ENCODE data around the gene HSPD1. TPM values are rescaled to one million over a fixed set of nuclear protein-coding genes. Genes with fewer than 3 reads are reported as not detected.
A peak's percentile ranks its signal among the peaks of the same experiment; 100 is the strongest.
"Not testable (repeated sequence)": the region's sequence is repeated elsewhere in the genome, so short reads cannot be mapped to it uniquely, and the experiment has no call there.

Gene HSPD1
- total RNA-seq, 1 donor from 2014 or later = 131 TPM

- ATAC-seq (ENCODE audit: poor library complexity) = peak; percentile 39
- DNase-seq = no peak
- intact Hi-C loops (cut with DNase I) = no loop called here
Observed at GRCh38 chr2:197452754-197453122, 46.9 kb downstream of the HSPD1 start.

GRCh38 chr2:197450935-197451358, 48.7 kb downstream of the HSPD1 start:
- DNase-seq; intact Hi-C loops (cut with DNase I); ATAC-seq (ENCODE audit: poor library complexity): not testable (repeated sequence)

DNA sequence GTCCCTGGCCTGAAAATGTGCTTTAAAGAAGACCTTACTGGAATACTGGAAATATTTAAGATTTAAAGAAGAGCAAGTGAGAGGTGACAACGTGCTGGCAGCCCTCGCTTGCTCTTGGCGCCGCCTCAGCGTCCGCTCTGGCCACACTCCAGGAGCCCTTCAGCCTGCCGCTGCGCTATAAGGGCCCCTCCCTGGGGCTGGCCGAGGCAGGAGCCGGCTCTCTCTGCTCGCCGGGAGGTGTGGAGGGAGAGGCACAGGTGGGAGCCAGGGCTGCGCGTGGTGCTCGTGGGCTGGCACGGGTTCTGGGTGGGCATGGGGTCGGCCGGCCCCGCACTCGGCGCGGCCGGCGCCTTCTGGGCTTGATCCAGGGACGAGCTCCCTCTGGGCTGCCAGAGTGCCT, 49.2 kb downstream of the HSPD1 start:
- intact Hi-C loops (cut with DNase I) = no loop called here
- ATAC-seq (ENCODE audit: poor library complexity) (no peak), DNase-seq (no peak)

DNA sequence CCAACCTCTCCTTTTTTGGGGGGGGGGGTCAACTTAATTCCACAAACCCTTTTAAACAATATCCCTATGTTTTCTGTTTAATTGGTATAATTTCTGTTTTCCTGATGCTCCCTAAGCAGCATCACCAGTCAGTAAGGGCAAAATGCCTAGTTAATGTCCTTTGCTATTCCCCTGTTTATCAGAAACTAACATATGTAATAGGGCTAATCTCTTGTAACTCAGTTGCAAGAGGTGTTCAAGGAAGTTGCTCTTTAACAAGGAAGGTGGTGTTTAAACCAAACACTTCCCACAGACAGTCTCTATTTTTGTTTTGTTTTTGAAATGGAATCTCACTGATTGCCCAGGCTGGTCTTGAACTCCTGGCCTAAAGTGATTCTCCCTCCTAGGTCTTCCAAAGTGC, 52.8 kb downstream of the HSPD1 start:
- DNase-seq (no peak), ATAC-seq (ENCODE audit: poor library complexity) (no peak)
- intact Hi-C loops (cut with DNase I) = no loop called here

- ATAC-seq (ENCODE audit: poor library complexity) (no peak), DNase-seq (no peak)
- intact Hi-C loops (cut with DNase I) = no loop called here
Observed at GRCh38 chr2:197445746-197446145, 53.9 kb downstream of the HSPD1 start.

DNA sequence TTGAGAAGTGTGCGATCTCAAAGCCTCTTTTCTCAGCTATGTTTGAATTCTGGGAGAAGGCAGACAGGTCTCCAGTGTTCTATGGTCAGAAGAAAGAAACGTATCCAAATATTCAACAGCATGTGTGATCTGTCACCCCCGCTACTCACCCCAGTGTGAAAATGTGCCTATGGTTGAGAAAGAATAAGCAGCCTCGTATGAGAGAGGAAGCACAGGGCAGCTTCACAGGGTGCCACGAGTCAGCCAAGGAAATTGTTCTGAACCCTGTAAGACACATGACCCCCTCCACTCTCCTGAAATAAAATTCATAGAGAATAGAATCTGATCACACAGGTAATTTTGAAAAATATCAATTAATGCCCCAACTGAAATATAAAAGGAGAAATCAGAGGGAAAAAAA, 56.8 kb downstream of the HSPD1 start:
- DNase-seq (no peak), ATAC-seq (ENCODE audit: poor library complexity) (peak; percentile 80)
- intact Hi-C loops (cut with DNase I) = no loop called here

DNA sequence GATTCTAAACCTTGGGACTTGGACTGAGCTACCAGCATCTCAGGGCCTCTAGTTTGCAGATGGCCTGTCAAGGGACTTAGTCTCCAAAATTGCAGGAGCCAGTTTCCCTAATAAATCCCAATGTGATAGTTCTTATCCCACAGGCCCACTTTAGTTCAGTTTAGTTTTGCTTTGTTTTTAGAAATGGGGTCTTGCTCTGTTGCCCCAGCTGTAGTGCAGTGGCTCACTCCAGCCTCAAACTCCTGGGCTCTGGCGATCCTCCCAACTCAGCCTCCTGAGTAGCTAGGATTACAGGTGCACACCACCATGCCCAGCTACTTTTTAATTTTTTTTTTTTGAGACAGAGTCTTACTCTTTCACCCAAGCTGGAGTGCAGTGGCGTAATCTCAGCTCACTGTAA, 62.3 kb downstream of the HSPD1 start:
- DNase-seq = no peak
- no peak for ATAC-seq (ENCODE audit: poor library complexity)
- intact Hi-C loops (cut with DNase I) = no loop called here

Other genes starting within 250 kb of the HSPD1 start
- gene ANKRD44, start 189.1 kb downstream of the HSPD1 start, total RNA-seq = 7.4 TPM
- 117 TPM for gene SF3B1, start 64.8 kb downstream of the HSPD1 start, total RNA-seq
- 20.6 TPM for gene COQ10B, start 46.3 kb downstream of the HSPD1 start, total RNA-seq
- 107 TPM for gene HSPE1, start 539 bp upstream of the HSPD1 start, total RNA-seq
- 27.6 TPM for gene MOB4, start 16.2 kb upstream of the HSPD1 start, total RNA-seq
- gene RFTN2, start 175.7 kb upstream of the HSPD1 start, total RNA-seq = 4.4 TPM
- 6.6 TPM for gene MARS2, start 205.5 kb upstream of the HSPD1 start, total RNA-seq

All from Right ventricle myocardium superior (tissue), 1 donor.